ENCODE measurements around the gene LGALS3BP. TPM values are rescaled to one million over a fixed set of nuclear protein-coding genes. Genes with fewer than 3 reads are reported as not detected.

LGALS3BP gene
- total RNA-seq, 1 donor, result 457 TPM

DNA sequence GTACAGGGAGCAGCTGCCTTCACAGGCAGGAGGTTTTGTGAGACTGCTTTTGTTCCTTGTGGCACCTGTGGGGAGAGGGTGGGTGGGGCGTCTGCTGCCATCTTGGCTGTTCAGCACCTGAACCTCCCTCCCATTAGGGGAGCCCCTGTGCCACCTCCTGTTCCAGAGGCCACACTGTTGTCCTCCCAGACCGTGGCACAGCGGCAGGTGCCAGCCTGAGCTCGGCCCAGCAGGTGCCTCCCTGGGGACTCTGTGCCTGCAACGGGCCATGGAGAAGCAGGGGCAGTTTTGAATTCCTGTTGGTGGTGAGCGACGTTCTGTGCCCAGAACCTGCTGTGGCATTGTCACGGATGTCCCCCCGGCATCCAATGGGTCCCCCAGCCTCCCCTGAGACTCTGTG is 9.9 kb downstream of the LGALS3BP start:
- Histone ChIP-seq H3K36me3 (ENCODE audit: insufficient read depth, low read length) (peaks cover 15% of the 10 kb centered on the region), H3K4me2 (ENCODE audit: insufficient read depth, low read length) (no peak overlapping the region), H3K27me3 (ENCODE audit: insufficient read depth, low read length) (no peaks in the 10 kb centered on the region), H3K27ac (ENCODE audit: low read depth, low read length) (no peak overlapping the region), H3K4me1 (ENCODE audit: insufficient read depth, low read length) (peaks cover 1% of the 10 kb centered on the region), H3K79me2 (ENCODE audit: insufficient read depth, low read length) (peaks cover 7% of the 10 kb centered on the region), H3K9me3 (ENCODE audit: low read depth, low read length) (no peaks in the 10 kb centered on the region), H2AFZ (ENCODE audit: low read length) (no peak overlapping the region), H4K20me1 (ENCODE audit: insufficient read depth, low read length) (peaks cover 9% of the 10 kb centered on the region), H3K4me3 (ENCODE audit: insufficient read depth, low read length) (no peak overlapping the region)
- peak; percentile 44 for DNase-seq (ENCODE audit: insufficient read length, low spot score, missing footprints)
- TF ChIP-seq, protein P1, sequence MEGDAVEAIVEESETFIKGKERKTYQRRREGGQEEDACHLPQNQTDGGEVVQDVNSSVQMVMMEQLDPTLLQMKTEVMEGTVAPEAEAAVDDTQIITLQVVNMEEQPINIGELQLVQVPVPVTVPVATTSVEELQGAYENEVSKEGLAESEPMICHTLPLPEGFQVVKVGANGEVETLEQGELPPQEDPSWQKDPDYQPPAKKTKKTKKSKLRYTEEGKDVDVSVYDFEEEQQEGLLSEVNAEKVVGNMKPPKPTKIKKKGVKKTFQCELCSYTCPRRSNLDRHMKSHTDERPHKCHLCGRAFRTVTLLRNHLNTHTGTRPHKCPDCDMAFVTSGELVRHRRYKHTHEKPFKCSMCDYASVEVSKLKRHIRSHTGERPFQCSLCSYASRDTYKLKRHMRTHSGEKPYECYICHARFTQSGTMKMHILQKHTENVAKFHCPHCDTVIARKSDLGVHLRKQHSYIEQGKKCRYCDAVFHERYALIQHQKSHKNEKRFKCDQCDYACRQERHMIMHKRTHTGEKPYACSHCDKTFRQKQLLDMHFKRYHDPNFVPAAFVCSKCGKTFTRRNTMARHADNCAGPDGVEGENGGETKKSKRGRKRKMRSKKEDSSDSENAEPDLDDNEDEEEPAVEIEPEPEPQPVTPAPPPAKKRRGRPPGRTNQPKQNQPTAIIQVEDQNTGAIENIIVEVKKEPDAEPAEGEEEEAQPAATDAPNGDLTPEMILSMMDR (IDR thresholded peaks at IDR 0.05; ENCODE audit: extremely low read depth, low read depth, low read length), result no peak

DNA sequence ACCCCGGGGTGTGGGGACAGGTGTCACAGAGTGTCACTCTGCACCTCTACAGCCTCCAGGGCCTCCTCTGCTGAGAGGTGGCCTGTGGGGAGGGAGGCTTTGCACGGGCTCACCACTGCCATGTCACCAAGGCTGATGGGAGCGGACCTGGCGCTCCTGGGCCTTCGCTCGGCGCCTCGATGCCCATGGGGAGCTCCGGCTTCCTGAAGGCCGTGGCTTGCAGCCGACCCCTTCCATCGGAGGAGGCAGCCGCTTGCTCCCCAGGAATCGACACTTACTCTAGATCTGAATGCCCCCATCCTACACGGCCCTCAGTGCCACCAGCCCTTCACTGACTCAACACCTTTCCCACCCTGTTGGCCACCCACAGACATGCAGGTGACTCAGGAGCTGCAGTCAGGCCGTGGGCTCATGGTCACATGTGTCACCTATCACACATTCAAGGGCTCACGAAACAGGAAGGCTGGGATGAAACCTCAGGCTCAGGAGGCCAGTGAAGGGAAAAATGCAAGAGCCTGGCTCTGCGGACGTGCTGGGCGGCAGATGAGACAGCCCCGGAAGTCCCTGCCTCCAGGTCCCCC is 11.9 kb downstream of the LGALS3BP start:
- peaks cover 12% of the 10 kb centered on the region for H3K36me3 ChIP-seq (ENCODE audit: insufficient read depth, low read length)
- H2AFZ ChIP-seq (ENCODE audit: low read length), result no peak overlapping the region
- no peaks in the 10 kb centered on the region for H3K27me3 ChIP-seq (ENCODE audit: insufficient read depth, low read length)
- peaks cover 9% of the 10 kb centered on the region for H4K20me1 ChIP-seq (ENCODE audit: insufficient read depth, low read length)
- H3K27ac ChIP-seq (ENCODE audit: low read depth, low read length), result no peak overlapping the region
- H3K4me1 ChIP-seq (ENCODE audit: insufficient read depth, low read length), result no peaks in the 10 kb centered on the region
- no peak overlapping the region for H3K4me3 ChIP-seq (ENCODE audit: insufficient read depth, low read length)
- H3K9me3 ChIP-seq (ENCODE audit: low read depth, low read length), result no peaks in the 10 kb centered on the region
- TF ChIP-seq, protein P1 (IDR thresholded peaks at IDR 0.05; ENCODE audit: extremely low read depth, low read depth, low read length), result no peak
- peaks cover 7% of the 10 kb centered on the region for H3K79me2 ChIP-seq (ENCODE audit: insufficient read depth, low read length)
- DNase-seq (ENCODE audit: insufficient read length, low spot score, missing footprints), result peak; percentile 54
- H3K4me2 ChIP-seq (ENCODE audit: insufficient read depth, low read length), result no peak overlapping the region

DNA sequence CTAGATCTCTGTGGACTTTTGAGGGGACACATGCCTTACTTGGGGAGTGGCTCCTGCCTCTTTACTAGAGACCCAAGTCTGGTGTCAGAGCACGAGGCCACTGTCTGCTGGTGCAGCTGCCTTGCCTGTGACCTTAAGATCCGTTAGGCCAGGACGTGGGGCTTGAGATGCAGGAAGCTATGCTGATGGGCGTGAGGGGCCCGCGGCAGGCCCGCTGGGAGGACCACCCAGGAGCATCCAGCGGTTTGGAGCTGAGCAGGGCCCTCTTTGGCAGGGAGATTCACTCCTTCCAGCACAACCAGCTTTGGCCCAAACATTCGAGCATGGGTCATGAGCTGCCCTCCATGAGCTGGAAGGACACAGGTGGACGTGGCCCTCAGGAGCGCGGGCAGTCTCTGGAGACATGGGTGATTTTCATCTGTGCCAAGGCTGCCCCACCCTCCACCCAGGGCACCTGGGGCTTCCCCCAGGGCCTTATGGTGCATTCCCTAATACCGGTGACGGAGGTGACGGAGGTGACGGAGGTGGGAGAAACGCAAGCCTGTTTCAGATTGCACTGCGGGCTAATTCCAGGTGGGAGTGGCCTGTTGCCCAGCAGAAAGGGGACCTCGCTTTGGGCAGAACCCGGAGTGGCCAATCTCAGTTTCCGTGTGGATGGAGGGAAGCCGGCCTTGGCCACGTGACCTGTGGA is 12.7 kb downstream of the LGALS3BP start:
- TF ChIP-seq, protein P1 (IDR thresholded peaks at IDR 0.05; ENCODE audit: extremely low read depth, low read depth, low read length), result no peak
- H3K4me2 ChIP-seq (ENCODE audit: insufficient read depth, low read length), result no peak overlapping the region
- H3K27ac ChIP-seq (ENCODE audit: low read depth, low read length), result no peak overlapping the region
- no peak overlapping the region for H2AFZ ChIP-seq (ENCODE audit: low read length)
- peaks cover 12% of the 10 kb centered on the region for H3K36me3 ChIP-seq (ENCODE audit: insufficient read depth, low read length)
- no peaks in the 10 kb centered on the region for H3K9me3 ChIP-seq (ENCODE audit: low read depth, low read length)
- DNase-seq (ENCODE audit: insufficient read length, low spot score, missing footprints), result peak; percentile 56
- H3K4me1 ChIP-seq (ENCODE audit: insufficient read depth, low read length), result peaks cover 7% of the 10 kb centered on the region
- peaks cover 9% of the 10 kb centered on the region for H4K20me1 ChIP-seq (ENCODE audit: insufficient read depth, low read length)
- H3K27me3 ChIP-seq (ENCODE audit: insufficient read depth, low read length), result no peaks in the 10 kb centered on the region
- H3K4me3 ChIP-seq (ENCODE audit: insufficient read depth, low read length), result no peak overlapping the region
- peaks cover 7% of the 10 kb centered on the region for H3K79me2 ChIP-seq (ENCODE audit: insufficient read depth, low read length)

DNA sequence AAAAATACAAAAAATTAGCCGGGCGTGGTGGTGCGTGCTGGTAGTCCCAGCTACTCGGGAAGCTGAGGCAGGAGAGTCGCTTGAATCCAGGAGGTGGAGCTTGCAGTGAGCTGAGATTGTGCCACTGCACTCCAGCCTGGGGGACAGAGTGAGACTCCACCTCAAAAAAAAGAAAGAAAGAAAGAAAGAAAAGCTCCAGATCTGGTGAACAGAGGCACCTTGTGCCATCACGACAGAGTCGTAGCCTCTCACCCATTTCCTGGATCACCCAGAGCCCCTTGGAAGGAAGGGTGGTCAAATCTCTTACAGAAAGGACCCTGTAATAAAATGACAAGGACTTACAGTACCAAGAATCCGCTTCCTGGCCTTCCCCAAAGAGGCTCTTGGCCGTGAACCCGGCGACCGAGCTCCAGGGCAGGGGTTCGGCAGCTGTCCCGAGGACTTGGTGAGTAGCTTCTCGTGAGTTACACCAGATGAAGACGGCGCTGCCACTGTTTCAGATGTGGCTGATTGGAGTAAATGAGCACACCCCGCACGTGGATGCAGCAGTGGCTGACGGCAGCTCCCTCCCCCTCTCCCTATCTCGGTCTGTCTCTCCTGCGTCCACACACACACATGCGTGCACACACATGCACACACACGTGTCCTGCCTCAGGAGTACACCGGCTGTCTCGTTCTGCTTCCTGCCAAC is 13.5 kb downstream of the LGALS3BP start:
- peaks cover 7% of the 10 kb centered on the region for H3K4me1 ChIP-seq (ENCODE audit: insufficient read depth, low read length)
- H2AFZ ChIP-seq (ENCODE audit: low read length), result no peak overlapping the region
- TF ChIP-seq, protein P1 (IDR thresholded peaks at IDR 0.05; ENCODE audit: extremely low read depth, low read depth, low read length), result no peak
- DNase-seq (ENCODE audit: insufficient read length, low spot score, missing footprints), result peak; percentile 62
- H3K79me2 ChIP-seq (ENCODE audit: insufficient read depth, low read length), result peaks cover 7% of the 10 kb centered on the region
- H3K4me3 ChIP-seq (ENCODE audit: insufficient read depth, low read length), result no peak overlapping the region
- H4K20me1 ChIP-seq (ENCODE audit: insufficient read depth, low read length), result peaks cover 9% of the 10 kb centered on the region
- no peak overlapping the region for H3K4me2 ChIP-seq (ENCODE audit: insufficient read depth, low read length)
- H3K9me3 ChIP-seq (ENCODE audit: low read depth, low read length), result no peaks in the 10 kb centered on the region
- no peaks in the 10 kb centered on the region for H3K27me3 ChIP-seq (ENCODE audit: insufficient read depth, low read length)
- H3K27ac ChIP-seq (ENCODE audit: low read depth, low read length), result no peak overlapping the region
- peaks cover 12% of the 10 kb centered on the region for H3K36me3 ChIP-seq (ENCODE audit: insufficient read depth, low read length)
